ENCODE data around the gene KRTAP1-4. TPM values are rescaled to one million over a fixed set of nuclear protein-coding genes. Genes with fewer than 3 reads are reported as not detected.

The KRTAP1-4 gene
- polyA plus RNA-seq, 3 donors, result not detected

- Histone ChIP-seq H2AFZ (ENCODE audit: insufficient read depth, low read depth, low read length, poor library complexity, severe bottlenecking) (no peak overlapping the region), H3K9ac (ENCODE audit: insufficient read depth, low read length, poor library complexity, severe bottlenecking) (no peak overlapping the region), H3K79me2 (ENCODE audit: insufficient read depth, low read length) (no peaks in the 10 kb centered on the region), H3K27me3 (ENCODE audit: control insufficient read depth in 2 of 2, insufficient read depth in 2 of 2, low read length in 2 of 2) (no peaks in the 10 kb centered on the region), H3K4me1 (ENCODE audit: control insufficient read depth in 1 of 2, insufficient read depth in 2 of 2, low read length in 2 of 2) (no peaks in the 10 kb centered on the region), H3K4me3 (replicated peaks in 1 of 3; ENCODE audit: low read depth in 2 of 3, low read length in 3 of 3) (no peak overlapping the region), H4K20me1 (ENCODE audit: insufficient read depth, low read length) (no peaks in the 10 kb centered on the region), H3K27ac (ENCODE audit: low read depth in 1 of 2, low read length in 2 of 2) (no peak overlapping the region), H3K9me3 (replicated peaks in 1 of 2; ENCODE audit: control insufficient read depth in 1 of 2, insufficient read depth in 1 of 2, low read length in 2 of 2) (no peaks in the 10 kb centered on the region), H3K36me3 (replicated peaks in 1 of 2; ENCODE audit: control insufficient read depth in 1 of 2, insufficient read depth in 2 of 2, low read length in 2 of 2) (no peaks in the 10 kb centered on the region), H3K4me2 (replicated peaks; ENCODE audit: extremely low read depth, low read length, poor library complexity, severe bottlenecking) (no peak overlapping the region)
- Mint-ChIP-seq H3K4me1 (no peaks in the 10 kb centered on the region), H3K9me3 (no peaks in the 10 kb centered on the region), H3K27me3 (ENCODE audit: low read depth in 3 of 3) (peaks cover 0 to 2% (median 2%) of the 10 kb centered on the region in 3 donors), H3K27ac (no peak overlapping the region), H3K4me3 (no peak overlapping the region), H3K36me3 (no peaks in the 10 kb centered on the region)
- intact Hi-C loops (cut with micrococcal nuclease), result no loop called here
- WGBS (ENCODE audit: insufficient coverage), result 73% methylated on average over 4 of the region's 7 CpGs
- TF ChIP-seq CTCF (IDR thresholded peaks at IDR 0.05), result no peak
- no peak for DNase-seq
Measured at GRCh38 chr17:41015454-41015853, 14.5 kb downstream of the KRTAP1-4 start.

- DNase-seq, result no peak
- peaks cover 0 to 3% (median 2%) of the 10 kb centered on the region in 3 donors for H3K27me3 Mint-ChIP-seq (ENCODE audit: low read depth in 3 of 3)
- no peak overlapping the region for H3K4me3 ChIP-seq (replicated peaks in 1 of 3; ENCODE audit: low read depth in 2 of 3, low read length in 3 of 3)
- H3K4me3 Mint-ChIP-seq, result no peak overlapping the region
- no peak overlapping the region for H3K4me2 ChIP-seq (replicated peaks; ENCODE audit: extremely low read depth, low read length, poor library complexity, severe bottlenecking)
- intact Hi-C loops (cut with micrococcal nuclease), result no loop called here
- peaks cover 0 to 2% (median 0%) of the 10 kb centered on the region in 7 donors for H3K9me3 Mint-ChIP-seq
- 88% methylated on average over 1 of the region's 1 CpG for WGBS (ENCODE audit: insufficient coverage)
- no peaks in the 10 kb centered on the region for H3K4me1 ChIP-seq (ENCODE audit: control insufficient read depth in 1 of 2, insufficient read depth in 2 of 2, low read length in 2 of 2)
- H2AFZ ChIP-seq (ENCODE audit: insufficient read depth, low read depth, low read length, poor library complexity, severe bottlenecking), result no peak overlapping the region
- H3K36me3 ChIP-seq (replicated peaks in 1 of 2; ENCODE audit: control insufficient read depth in 1 of 2, insufficient read depth in 2 of 2, low read length in 2 of 2), result no peaks in the 10 kb centered on the region
- H3K9ac ChIP-seq (ENCODE audit: insufficient read depth, low read length, poor library complexity, severe bottlenecking), result no peak overlapping the region
- no peaks in the 10 kb centered on the region for H3K9me3 ChIP-seq (replicated peaks in 1 of 2; ENCODE audit: control insufficient read depth in 1 of 2, insufficient read depth in 1 of 2, low read length in 2 of 2)
- no peak overlapping the region for H3K27ac Mint-ChIP-seq
- H3K36me3 Mint-ChIP-seq, result no peaks in the 10 kb centered on the region
- H3K79me2 ChIP-seq (ENCODE audit: insufficient read depth, low read length), result no peaks in the 10 kb centered on the region
- no peak overlapping the region for H3K27ac ChIP-seq (ENCODE audit: low read depth in 1 of 2, low read length in 2 of 2)
- TF ChIP-seq CTCF (IDR thresholded peaks at IDR 0.05), result no peak
- H3K4me1 Mint-ChIP-seq, result no peaks in the 10 kb centered on the region
- H4K20me1 ChIP-seq (ENCODE audit: insufficient read depth, low read length), result no peaks in the 10 kb centered on the region
- no peaks in the 10 kb centered on the region for H3K27me3 ChIP-seq (ENCODE audit: control insufficient read depth in 2 of 2, insufficient read depth in 2 of 2, low read length in 2 of 2)
Measured at GRCh38 chr17:41013606-41014005, 16.4 kb downstream of the KRTAP1-4 start.
